Stimulated activated naive B cell treated with anti-CD40 and anti-IgM and Interleukin-4, amounts not matched to agents 10 μg/mL and 1 μg/mL and 100 μg/mL, for 72 hours (primary cell): ENCODE data around the gene DOK4.
A peak's percentile ranks its signal among the peaks of the same experiment; 100 is the strongest.

ENCODE experiments used
- ATAC-seq, 2 donors: fragments of 150-1000 bp; cut with Tn5 transposase; replicated peaks; 2 replicates each; pipeline ENCODE4 v1.10.0; 2021; ENCODE audit warnings: moderate library complexity in 1 of 2
- DNase-seq: peaks from one replicate; pipeline ENCODE4 v3.0.0; 2021
- H3K27ac Mint-ChIP-seq: one replicate; pipeline ENCODE4 v1.8.0; 2022; ENCODE audit warnings: mild to moderate bottlenecking, mixed read lengths
- H3K27me3 Mint-ChIP-seq, 2 donors: one replicate each; pipeline ENCODE4 v1.8.0; 2022; ENCODE audit warnings: mixed read lengths in 2 of 2
- H3K36me3 Mint-ChIP-seq, 2 donors: one replicate each; pipeline ENCODE4 v1.8.0; 2022; ENCODE audit warnings: mixed read lengths in 2 of 2, mild to moderate bottlenecking in 1 of 2
- H3K4me1 Mint-ChIP-seq, 2 donors: one replicate each; pipeline ENCODE4 v1.8.0; 2022; ENCODE audit warnings: mixed read lengths in 2 of 2, mild to moderate bottlenecking in 1 of 2
- H3K4me3 Mint-ChIP-seq, 2 donors: one replicate each; pipeline ENCODE4 v1.8.0; 2022; ENCODE audit warnings: mild to moderate bottlenecking in 2 of 2, mixed read lengths in 2 of 2, moderate library complexity in 1 of 2
- H3K9me3 Mint-ChIP-seq, 2 donors: one replicate each; pipeline ENCODE4 v1.8.0; 2022; ENCODE audit warnings: mixed read lengths in 2 of 2, mild to moderate bottlenecking in 1 of 2

The DOK4 gene

GRCh38 chr16:57422026-57422944, 64.0 kb downstream of the DOK4 start:
- no peaks in the 10 kb centered on the region for H3K9me3 Mint-ChIP-seq
- no peak overlapping the region for H3K27ac Mint-ChIP-seq
- H3K36me3 Mint-ChIP-seq, result peaks cover 16 to 20% of the 10 kb centered on the region in 2 donors
- DNase-seq (no peak), ATAC-seq (peak in 1 of 2 donors; percentile 28)
- H3K4me3 Mint-ChIP-seq, result no peak overlapping the region
- H3K27me3 Mint-ChIP-seq, result no peaks in the 10 kb centered on the region
- peaks cover 15 to 24% of the 10 kb centered on the region in 2 donors for H3K4me1 Mint-ChIP-seq
